BE2C (cell line): Measurements from ENCODE around the gene ZBTB48.

ENCODE experiments used
- DNase-seq: peaks from one replicate; pipeline ENCODE4 v3.0.0-alpha.2; 2020
- H3K27me3 ChIP-seq: fragments of 250-450 bp; sonication (Bioruptor Pico); 2 replicates; pipeline ENCODE4 v1.5.1; 2020; ENCODE audit warnings: mild to moderate bottlenecking
- H3K36me3 ChIP-seq: fragments of 250-450 bp; sonication (Bioruptor Pico); 2 replicates; pipeline ENCODE4 v1.5.1; 2020; ENCODE audit warnings: mild to moderate bottlenecking
- H3K4me1 ChIP-seq: fragments of 250-450 bp; sonication (Bioruptor Pico); 2 replicates; pipeline ENCODE4 v1.5.1; 2020
- H3K4me3 ChIP-seq: 2 replicates; pipeline ENCODE4 v1.5.1; 2011; ENCODE audit warnings: low read depth, low read length
- H3K9me3 ChIP-seq: fragments of 250-450 bp; sonication (Bioruptor Pico); 2 replicates; pipeline ENCODE4 v1.5.1; 2020
- CTCF ChIP-seq: IDR thresholded peaks from 2 replicates; pipeline ENCODE4 v1.5.1; 2012; ENCODE audit warnings: mild to moderate bottlenecking, low read depth, low read length

Gene ZBTB48

GRCh38 chr1:6584126-6585080 is 4.6 kb downstream of the ZBTB48 start:
- no peaks in the 10 kb centered on the region; the same call in 1 of the 2 replicates for H3K36me3 ChIP-seq
- H3K27me3 ChIP-seq: no peaks in the 10 kb centered on the region
- no peak for DNase-seq
- H3K4me3 ChIP-seq: no peak overlapping the region
- 0 out of 2 replicates have a peak, but pooled peaks have one; percentile 16 for TF ChIP-seq CTCF
- H3K4me1 ChIP-seq: no peaks in the 10 kb centered on the region
- no peaks in the 10 kb centered on the region for H3K9me3 ChIP-seq

GRCh38 chr1:6585081-6585722 is 5.4 kb downstream of the ZBTB48 start:
- Histone ChIP-seq H3K27me3 (no peaks in the 10 kb centered on the region), H3K4me3 (no peak overlapping the region), H3K4me1 (no peaks in the 10 kb centered on the region), H3K9me3 (no peaks in the 10 kb centered on the region), H3K36me3 (no peaks in the 10 kb centered on the region; the same call in 1 of the 2 replicates)
- TF ChIP-seq CTCF: no peak
- DNase-seq: no peak

- DNase-seq: no peak
- H3K27me3 ChIP-seq: no peaks in the 10 kb centered on the region
- no peak for TF ChIP-seq CTCF
- H3K36me3 ChIP-seq: no peaks in the 10 kb centered on the region; the same call in 1 of the 2 replicates
- no peaks in the 10 kb centered on the region for H3K9me3 ChIP-seq
- no peak overlapping the region for H3K4me3 ChIP-seq
- no peaks in the 10 kb centered on the region for H3K4me1 ChIP-seq
These were observed 6.0 kb downstream of the ZBTB48 start for GRCh38 chr1:6585841-6586240.

GRCh38 chr1:6586404-6586816 is 6.6 kb downstream of the ZBTB48 start:
- Histone ChIP-seq H3K27me3 (no peaks in the 10 kb centered on the region), H3K36me3 (no peaks in the 10 kb centered on the region; the same call in 1 of the 2 replicates), H3K4me3 (no peak overlapping the region), H3K9me3 (no peaks in the 10 kb centered on the region), H3K4me1 (no peaks in the 10 kb centered on the region)
- no peak for TF ChIP-seq CTCF
- DNase-seq: no peak

- H3K36me3 ChIP-seq: peaks cover under 1% of the 10 kb centered on the region
- no peaks in the 10 kb centered on the region for H3K9me3 ChIP-seq
- TF ChIP-seq CTCF: no peak
- H3K4me3 ChIP-seq: no peak overlapping the region
- no peaks in the 10 kb centered on the region for H3K27me3 ChIP-seq
- no peaks in the 10 kb centered on the region for H3K4me1 ChIP-seq
- DNase-seq: no peak
These were observed 7.6 kb downstream of the ZBTB48 start for GRCh38 chr1:6587261-6588005.
